HepG2 (cell line): ENCODE data around the gene NEURL3. TPM values are rescaled to one million over a fixed set of nuclear protein-coding genes. Genes with fewer than 3 reads are reported as not detected.

Experiments
- EZH2 ChIP-seq: conservative IDR thresholded peaks from 2 replicates; pipeline ENCODE4 v1.6.1; 2012; ENCODE audit warnings: mild to moderate bottlenecking, low read depth, low read length, moderate library complexity
- FOXA1 ChIP-seq, 2 experiments: fragments of 450-650 bp in 1 of 2; sonication (generic) in 1 of 2; formaldehyde crosslinking in 1 of 2; IDR thresholded peaks; 2 replicates each; pipeline versions ENCODE4 v1.4.0 to v1.6.1; 2016 to 2020; ENCODE audit warnings: missing genetic modification reagents in 1 of 2
- IRF2 ChIP-seq: IDR thresholded peaks from 2 replicates; pipeline ENCODE4 v1.6.1; 2018; ENCODE audit warnings: missing genetic modification reagents, missing compliant biosample characterization
- MAF1 ChIP-seq: sonication (generic); formaldehyde crosslinking; IDR thresholded peaks from 2 replicates; pipeline ENCODE4 v1.5.0; 2020; ENCODE audit warnings: missing genetic modification reagents, borderline replicate concordance
- POGZ ChIP-seq: sonication (generic); formaldehyde crosslinking; IDR thresholded peaks from 2 replicates; pipeline ENCODE4 v1.4.0; 2020; ENCODE audit warnings: mild to moderate bottlenecking, missing genetic modification reagents
- RARA ChIP-seq: IDR thresholded peaks from 2 replicates; pipeline ENCODE4 v1.6.1; 2016; ENCODE audit warnings: missing genetic modification reagents, missing compliant biosample characterization
- SIN3A ChIP-seq: IDR thresholded peaks from 2 replicates; pipeline ENCODE4 v1.6.1; 2011; ENCODE audit warnings: low read depth, mild to moderate bottlenecking, control low read depth, low read length, borderline replicate concordance
- SKI ChIP-seq: fragments of 450-650 bp; IDR thresholded peaks from one replicate; pipeline ENCODE4 v1.6.1; 2018; ENCODE audit warnings: mild to moderate bottlenecking; ENCODE audit not compliant: partially characterized antibody
- SOX13 ChIP-seq, 3 experiments: fragments of 450-650 bp in 1 of 3; sonication (generic) in 1 of 3; formaldehyde crosslinking in 1 of 3; IDR thresholded peaks in 2 of 3; conservative IDR thresholded peaks in 1 of 3; 2 replicates each; pipeline versions ENCODE4 v1.5.0 to v1.6.1; 2016 to 2020; ENCODE audit warnings: antibody characterized with exemption in 1 of 3, mild to moderate bottlenecking in 1 of 3, missing compliant biosample characterization in 1 of 3, missing genetic modification reagents in 1 of 3, moderate library complexity in 1 of 3
- UBTF ChIP-seq: sonication (generic); formaldehyde crosslinking; IDR thresholded peaks from 2 replicates; pipeline ENCODE4 v1.4.0; 2020; ENCODE audit warnings: mild to moderate bottlenecking, missing genetic modification reagents
- ZNF746 ChIP-seq: sonication (generic); formaldehyde crosslinking; IDR thresholded peaks from 2 replicates; pipeline ENCODE4 v1.8.0; 2022; ENCODE audit warnings: mild to moderate bottlenecking, missing genetic modification reagents
- polyA plus RNA-seq, 8 experiments: library from polyadenylated mRNA; depleted of rRNA in 3 of 8; stranded (reverse) in 7 of 8; unstranded in 1 of 8; fragments of >200 nt; fragmentation: Illumina TruSeq in 4 of 8; extraction: Trizol in 4 of 8; gene quantifications; 2 replicates each; pipeline versions ENCODE4 v1.2.1 to v1.2.3, GENCODE V29; 2011 to 2016; ENCODE audit warnings: low read depth in 4 of 8, missing spikeins in 1 of 8, mixed read lengths in 1 of 8; ENCODE audit not compliant: insufficient read depth in 1 of 8
- total RNA-seq, 5 experiments: library from RNA; depleted of rRNA; stranded (reverse); fragments of >200 nt; fragmentation: Illumina TruSeq; extraction: Trizol; gene quantifications; 2 replicates each; pipeline ENCODE4 v1.2.3, GENCODE V29; 2016; ENCODE audit warnings: low read depth in 1 of 5
- TF ChIP-seq, protein P1 (sequence below): sonication (generic); formaldehyde crosslinking; IDR thresholded peaks from 2 replicates; pipeline ENCODE4 v1.4.0; 2020; ENCODE audit warnings: mild to moderate bottlenecking, missing genetic modification reagents, borderline replicate concordance
- TF ChIP-seq, protein P2 (sequence below): sonication (generic); formaldehyde crosslinking; IDR thresholded peaks from 2 replicates; pipeline ENCODE4 v1.9.0; 2022; ENCODE audit warnings: missing genetic modification reagents, mild to moderate bottlenecking, borderline replicate concordance
- TF ChIP-seq, protein P3 (sequence below): sonication (generic); formaldehyde crosslinking; conservative IDR thresholded peaks from 2 replicates; pipeline ENCODE4 v1.4.0; 2020; ENCODE audit warnings: missing genetic modification reagents
- TF ChIP-seq, protein P4 (sequence below): sonication (generic); formaldehyde crosslinking; IDR thresholded peaks from 2 replicates; pipeline ENCODE4 v1.8.0; 2022; ENCODE audit warnings: mild to moderate bottlenecking, missing genetic modification reagents, moderate library complexity

Gene NEURL3
- total and polyA plus RNA-seq, 2 of the 13 experiments (the other 11 are each of a cell fraction or from before 2014, with no cell fraction given), result 0.16 to 1.2 TPM

GRCh38 chr2:96537066-96537733 lies 32.0 kb upstream of the NEURL3 start (continued):
- peak; percentile 89 for TF ChIP-seq UBTF
- TF ChIP-seq POGZ (CRISPR knock-in tag), result no peak
- no peak for TF ChIP-seq IRF2 (CRISPR knock-in tag)
- TF ChIP-seq, protein P1, sequence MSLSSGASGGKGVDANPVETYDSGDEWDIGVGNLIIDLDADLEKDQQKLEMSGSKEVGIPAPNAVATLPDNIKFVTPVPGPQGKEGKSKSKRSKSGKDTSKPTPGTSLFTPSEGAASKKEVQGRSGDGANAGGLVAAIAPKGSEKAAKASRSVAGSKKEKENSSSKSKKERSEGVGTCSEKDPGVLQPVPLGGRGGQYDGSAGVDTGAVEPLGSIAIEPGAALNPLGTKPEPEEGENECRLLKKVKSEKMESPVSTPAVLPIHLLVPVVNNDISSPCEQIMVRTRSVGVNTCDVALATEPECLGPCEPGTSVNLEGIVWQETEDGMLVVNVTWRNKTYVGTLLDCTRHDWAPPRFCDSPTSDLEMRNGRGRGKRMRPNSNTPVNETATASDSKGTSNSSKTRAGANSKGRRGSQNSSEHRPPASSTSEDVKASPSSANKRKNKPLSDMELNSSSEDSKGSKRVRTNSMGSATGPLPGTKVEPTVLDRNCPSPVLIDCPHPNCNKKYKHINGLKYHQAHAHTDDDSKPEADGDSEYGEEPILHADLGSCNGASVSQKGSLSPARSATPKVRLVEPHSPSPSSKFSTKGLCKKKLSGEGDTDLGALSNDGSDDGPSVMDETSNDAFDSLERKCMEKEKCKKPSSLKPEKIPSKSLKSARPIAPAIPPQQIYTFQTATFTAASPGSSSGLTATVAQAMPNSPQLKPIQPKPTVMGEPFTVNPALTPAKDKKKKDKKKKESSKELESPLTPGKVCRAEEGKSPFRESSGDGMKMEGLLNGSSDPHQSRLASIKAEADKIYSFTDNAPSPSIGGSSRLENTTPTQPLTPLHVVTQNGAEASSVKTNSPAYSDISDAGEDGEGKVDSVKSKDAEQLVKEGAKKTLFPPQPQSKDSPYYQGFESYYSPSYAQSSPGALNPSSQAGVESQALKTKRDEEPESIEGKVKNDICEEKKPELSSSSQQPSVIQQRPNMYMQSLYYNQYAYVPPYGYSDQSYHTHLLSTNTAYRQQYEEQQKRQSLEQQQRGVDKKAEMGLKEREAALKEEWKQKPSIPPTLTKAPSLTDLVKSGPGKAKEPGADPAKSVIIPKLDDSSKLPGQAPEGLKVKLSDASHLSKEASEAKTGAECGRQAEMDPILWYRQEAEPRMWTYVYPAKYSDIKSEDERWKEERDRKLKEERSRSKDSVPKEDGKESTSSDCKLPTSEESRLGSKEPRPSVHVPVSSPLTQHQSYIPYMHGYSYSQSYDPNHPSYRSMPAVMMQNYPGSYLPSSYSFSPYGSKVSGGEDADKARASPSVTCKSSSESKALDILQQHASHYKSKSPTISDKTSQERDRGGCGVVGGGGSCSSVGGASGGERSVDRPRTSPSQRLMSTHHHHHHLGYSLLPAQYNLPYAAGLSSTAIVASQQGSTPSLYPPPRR (CRISPR knock-in tag), result no peak
- TF ChIP-seq, protein P2, sequence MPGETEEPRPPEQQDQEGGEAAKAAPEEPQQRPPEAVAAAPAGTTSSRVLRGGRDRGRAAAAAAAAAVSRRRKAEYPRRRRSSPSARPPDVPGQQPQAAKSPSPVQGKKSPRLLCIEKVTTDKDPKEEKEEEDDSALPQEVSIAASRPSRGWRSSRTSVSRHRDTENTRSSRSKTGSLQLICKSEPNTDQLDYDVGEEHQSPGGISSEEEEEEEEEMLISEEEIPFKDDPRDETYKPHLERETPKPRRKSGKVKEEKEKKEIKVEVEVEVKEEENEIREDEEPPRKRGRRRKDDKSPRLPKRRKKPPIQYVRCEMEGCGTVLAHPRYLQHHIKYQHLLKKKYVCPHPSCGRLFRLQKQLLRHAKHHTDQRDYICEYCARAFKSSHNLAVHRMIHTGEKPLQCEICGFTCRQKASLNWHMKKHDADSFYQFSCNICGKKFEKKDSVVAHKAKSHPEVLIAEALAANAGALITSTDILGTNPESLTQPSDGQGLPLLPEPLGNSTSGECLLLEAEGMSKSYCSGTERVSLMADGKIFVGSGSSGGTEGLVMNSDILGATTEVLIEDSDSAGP (CRISPR knock-in tag), result no peak; the same call in 1 of the 2 replicates
- TF ChIP-seq FOXA1 (IDR thresholded peaks at IDR 0.05), result no peak
- TF ChIP-seq FOXA1 (CRISPR knock-in tag; IDR thresholded peaks at IDR 0.05), result no peak
- TF ChIP-seq SIN3A, result peak; percentile 26; the same call in 1 of the 2 replicates
- no peak for TF ChIP-seq ZNF746 (CRISPR knock-in tag)
- no peak for TF ChIP-seq MAF1 (CRISPR knock-in tag)
- no peak for TF ChIP-seq SKI
- TF ChIP-seq EZH2, result no peak
- no peak for TF ChIP-seq RARA (CRISPR knock-in tag)
- TF ChIP-seq, protein P3, sequence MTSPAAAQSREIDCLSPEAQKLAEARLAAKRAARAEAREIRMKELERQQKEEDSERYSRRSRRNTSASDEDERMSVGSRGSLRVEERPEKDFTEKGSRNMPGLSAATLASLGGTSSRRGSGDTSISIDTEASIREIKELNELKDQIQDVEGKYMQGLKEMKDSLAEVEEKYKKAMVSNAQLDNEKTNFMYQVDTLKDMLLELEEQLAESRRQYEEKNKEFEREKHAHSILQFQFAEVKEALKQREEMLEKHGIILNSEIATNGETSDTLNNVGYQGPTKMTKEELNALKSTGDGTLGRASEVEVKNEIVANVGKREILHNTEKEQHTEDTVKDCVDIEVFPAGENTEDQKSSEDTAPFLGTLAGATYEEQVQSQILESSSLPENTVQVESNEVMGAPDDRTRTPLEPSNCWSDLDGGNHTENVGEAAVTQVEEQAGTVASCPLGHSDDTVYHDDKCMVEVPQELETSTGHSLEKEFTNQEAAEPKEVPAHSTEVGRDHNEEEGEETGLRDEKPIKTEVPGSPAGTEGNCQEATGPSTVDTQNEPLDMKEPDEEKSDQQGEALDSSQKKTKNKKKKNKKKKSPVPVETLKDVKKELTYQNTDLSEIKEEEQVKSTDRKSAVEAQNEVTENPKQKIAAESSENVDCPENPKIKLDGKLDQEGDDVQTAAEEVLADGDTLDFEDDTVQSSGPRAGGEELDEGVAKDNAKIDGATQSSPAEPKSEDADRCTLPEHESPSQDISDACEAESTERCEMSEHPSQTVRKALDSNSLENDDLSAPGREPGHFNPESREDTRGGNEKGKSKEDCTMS (CRISPR knock-in tag), result no peak
- TF ChIP-seq, protein P4, sequence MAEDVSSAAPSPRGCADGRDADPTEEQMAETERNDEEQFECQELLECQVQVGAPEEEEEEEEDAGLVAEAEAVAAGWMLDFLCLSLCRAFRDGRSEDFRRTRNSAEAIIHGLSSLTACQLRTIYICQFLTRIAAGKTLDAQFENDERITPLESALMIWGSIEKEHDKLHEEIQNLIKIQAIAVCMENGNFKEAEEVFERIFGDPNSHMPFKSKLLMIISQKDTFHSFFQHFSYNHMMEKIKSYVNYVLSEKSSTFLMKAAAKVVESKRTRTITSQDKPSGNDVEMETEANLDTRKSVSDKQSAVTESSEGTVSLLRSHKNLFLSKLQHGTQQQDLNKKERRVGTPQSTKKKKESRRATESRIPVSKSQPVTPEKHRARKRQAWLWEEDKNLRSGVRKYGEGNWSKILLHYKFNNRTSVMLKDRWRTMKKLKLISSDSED (CRISPR knock-in tag), result no peak
- TF ChIP-seq SOX13 (IDR thresholded peaks at IDR 0.05), result no peak
- no peak for TF ChIP-seq SOX13 (CRISPR knock-in tag; conservative IDR thresholded peaks at IDR 0.05 in 1 of 2, IDR thresholded peaks at IDR 0.05 in 1 of 2)
